Uterus (tissue), 2 donors: ENCODE measurements around the gene TMC6.

Experiments used
- CTCF ChIP-seq, 4 experiments: fragments of 200-600 bp in 2 of 4; fragments of 450-650 bp in 2 of 4; sonication (generic) in 2 of 4; IDR thresholded peaks; one replicate each; pipeline ENCODE4 v1.5.1; 2016 to 2019; ENCODE audit warnings: antibody characterized with exemption in 4 of 4, mild to moderate bottlenecking in 2 of 4, moderate library complexity in 1 of 4
- POLR2A ChIP-seq, 2 donors: fragments of 450-650 bp; IDR thresholded peaks; one replicate each; pipeline ENCODE4 v1.6.1; 2016; ENCODE audit warnings: antibody characterized with exemption in 2 of 2, mild to moderate bottlenecking in 1 of 2, moderate library complexity in 1 of 2

DNA sequence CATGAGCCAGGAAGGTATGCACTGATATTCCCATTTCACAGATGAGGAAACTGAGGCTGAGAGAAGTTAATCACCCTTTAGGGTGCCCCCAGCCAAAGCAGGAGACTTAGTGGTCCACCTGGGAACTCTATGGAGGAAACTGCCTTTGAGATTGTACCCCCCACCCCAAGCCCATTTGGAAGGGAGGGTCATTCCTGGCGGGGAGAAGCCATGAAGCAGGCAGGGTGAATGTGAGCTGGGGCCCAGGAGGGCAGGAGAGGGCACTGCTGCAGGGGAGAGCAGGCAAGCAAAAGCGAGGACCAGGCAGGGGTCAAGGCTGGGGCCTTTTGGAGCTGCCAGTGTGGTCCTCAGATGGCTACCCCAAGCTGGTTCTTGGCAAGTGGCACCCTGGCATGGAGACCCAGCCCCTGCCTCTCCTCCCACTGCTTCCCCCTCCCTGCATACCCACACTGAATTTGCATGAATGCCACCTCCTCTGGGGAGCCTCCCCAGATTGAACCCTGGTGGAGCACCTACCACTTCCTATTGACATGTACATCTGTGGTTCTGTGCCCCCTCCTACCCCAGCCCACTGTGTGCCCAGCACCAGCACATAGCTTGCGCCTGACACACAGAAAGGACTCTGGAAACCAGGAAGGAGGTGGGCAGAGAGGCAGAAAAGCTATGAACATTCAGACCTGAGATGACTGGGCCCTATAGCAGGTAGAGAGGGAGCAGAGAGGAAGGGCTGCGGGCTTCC, 965 bp upstream of the TMC6 start:
- TF ChIP-seq POLR2A (IDR thresholded peaks at IDR 0.05) (no peak), CTCF (IDR thresholded peaks at IDR 0.05) (no peak)
